Fibroblast of mammary gland (primary cell): ENCODE data around the gene DICER1.

Experiments used
- DNase-seq: peaks from one replicate; pipeline ENCODE4 v3.0.0-alpha.2; 2010; ENCODE audit warnings: low read depth
- H3K4me3 ChIP-seq: 2 replicates; pipeline ENCODE4 v1.5.1; 2011; ENCODE audit warnings: low read depth, mild to moderate bottlenecking, low read length, moderate library complexity; ENCODE audit not compliant: control insufficient read depth
- TF ChIP-seq, protein P1 (sequence below): conservative IDR thresholded peaks from 2 replicates; pipeline ENCODE4 v1.5.1; 2011; ENCODE audit warnings: low read depth, low read length, inconsistent platforms; ENCODE audit not compliant: control insufficient read depth, insufficient read depth

DICER1 gene

DNA sequence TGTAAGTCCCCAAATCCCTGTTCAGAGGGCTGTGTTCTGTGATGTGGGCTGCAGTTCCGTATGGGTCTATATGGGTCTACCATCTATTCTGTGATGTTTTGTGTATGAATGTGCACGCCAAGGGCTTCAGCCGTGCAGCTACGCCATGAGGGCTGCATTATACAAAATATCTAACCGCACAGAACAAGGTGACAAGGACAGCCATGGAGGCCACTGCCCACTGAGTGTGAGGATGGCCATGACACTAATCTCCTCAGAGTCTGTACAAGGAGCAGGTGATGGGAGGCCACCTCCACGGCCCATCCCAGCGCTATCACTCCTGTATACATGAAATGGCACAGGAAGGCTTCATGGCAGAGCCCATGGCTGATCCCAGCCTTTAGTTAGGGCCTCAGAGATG lies 102.0 kb downstream of the DICER1 start:
- no peak for DNase-seq
- TF ChIP-seq, protein P1, sequence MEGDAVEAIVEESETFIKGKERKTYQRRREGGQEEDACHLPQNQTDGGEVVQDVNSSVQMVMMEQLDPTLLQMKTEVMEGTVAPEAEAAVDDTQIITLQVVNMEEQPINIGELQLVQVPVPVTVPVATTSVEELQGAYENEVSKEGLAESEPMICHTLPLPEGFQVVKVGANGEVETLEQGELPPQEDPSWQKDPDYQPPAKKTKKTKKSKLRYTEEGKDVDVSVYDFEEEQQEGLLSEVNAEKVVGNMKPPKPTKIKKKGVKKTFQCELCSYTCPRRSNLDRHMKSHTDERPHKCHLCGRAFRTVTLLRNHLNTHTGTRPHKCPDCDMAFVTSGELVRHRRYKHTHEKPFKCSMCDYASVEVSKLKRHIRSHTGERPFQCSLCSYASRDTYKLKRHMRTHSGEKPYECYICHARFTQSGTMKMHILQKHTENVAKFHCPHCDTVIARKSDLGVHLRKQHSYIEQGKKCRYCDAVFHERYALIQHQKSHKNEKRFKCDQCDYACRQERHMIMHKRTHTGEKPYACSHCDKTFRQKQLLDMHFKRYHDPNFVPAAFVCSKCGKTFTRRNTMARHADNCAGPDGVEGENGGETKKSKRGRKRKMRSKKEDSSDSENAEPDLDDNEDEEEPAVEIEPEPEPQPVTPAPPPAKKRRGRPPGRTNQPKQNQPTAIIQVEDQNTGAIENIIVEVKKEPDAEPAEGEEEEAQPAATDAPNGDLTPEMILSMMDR = no peak
- no peak overlapping the region for H3K4me3 ChIP-seq

DNA sequence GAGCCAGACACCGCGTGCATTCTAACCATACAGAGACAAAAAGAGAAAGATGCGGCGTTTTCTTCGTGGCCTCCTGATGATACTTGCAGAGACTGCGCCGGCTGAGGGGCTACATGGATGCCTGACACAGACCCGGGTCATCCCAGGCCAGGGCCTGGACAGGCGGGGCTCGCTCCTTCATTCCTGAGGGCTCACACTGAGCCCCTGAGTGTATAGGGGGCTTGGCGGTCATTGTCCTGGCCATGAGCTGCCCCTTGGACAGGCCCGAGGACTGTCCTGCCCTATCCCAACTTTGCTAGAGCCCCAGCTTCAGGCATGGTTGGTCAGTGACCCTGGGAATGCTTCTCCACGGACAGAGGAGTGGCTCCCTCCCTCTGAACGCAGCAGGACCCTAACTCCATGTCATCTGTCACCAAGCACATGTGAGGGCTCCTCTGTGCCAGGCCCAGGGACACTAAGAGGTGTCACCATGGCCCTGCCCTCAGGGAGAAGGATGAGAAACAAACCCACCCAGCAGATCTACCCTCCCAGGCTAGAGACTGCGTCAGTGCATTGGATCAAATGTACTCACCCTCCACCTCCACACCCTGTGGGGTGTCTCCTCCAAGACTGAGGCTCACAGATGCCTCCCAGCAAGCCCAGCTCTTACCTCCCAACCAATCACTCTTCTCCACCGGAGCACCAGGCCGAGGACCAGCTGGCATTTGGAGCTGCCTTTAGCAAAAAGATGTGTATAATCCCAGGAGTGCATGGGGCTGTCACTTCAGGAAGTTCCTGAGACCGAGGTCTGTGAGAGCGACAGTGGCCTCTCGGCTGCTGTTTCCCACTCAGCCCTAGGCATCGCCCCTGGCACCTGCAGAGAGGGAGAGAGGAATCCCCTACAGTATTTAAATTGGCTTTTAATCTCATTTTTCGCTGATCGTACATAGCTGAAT lies 102.7 kb downstream of the DICER1 start:
- DNase-seq = no peak
- TF ChIP-seq, protein P1 = no peak
- no peak overlapping the region for H3K4me3 ChIP-seq

DNA sequence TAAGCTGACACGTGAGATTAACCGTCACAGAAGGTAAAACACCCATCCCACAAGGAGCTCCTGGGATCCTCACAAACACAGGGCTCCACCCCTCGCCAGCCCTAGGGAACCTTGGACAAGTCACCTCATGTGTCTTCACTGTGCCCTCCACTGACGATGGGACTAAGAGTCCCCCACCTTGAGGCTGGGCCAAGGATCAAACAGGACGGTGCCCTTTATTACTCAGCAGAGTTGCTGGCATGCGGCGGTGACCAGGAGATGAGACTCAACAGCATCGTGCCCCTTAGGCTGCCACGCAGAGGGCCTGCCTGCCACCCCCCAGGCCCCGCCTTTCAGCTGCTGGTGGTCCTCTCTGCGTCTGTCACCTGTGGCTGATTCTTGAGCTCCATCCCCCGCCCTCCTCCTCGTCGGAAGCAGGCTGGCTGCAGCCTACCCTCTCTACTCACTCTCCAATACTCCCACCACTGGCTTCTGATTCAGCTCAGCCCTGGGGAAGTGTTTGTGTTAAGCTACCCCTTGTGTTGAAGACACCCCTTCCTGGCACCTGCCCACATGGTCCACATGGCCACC lies 105.2 kb downstream of the DICER1 start:
- no peak overlapping the region for H3K4me3 ChIP-seq
- no peak for DNase-seq
- TF ChIP-seq, protein P1 = no peak

DNA sequence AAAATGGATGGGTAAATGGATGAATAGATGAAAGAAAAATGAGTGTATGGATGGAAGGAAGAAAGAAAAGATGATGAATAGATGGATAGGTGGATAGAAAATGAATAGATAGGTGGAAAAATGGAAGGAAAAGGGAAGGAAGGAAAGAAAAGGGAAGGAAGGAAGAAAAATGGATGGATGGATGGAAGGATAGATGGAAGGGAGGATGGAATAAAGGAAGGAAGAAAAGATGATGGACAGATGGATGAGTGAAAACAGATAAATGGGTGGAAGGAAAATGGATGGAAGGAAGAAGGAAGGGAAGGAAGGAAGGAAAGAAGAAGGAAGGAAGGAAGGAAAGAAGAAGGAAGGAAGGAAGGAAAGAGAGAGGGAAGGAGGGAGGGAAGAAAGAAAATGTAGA lies 107.4 kb downstream of the DICER1 start:
- no peak overlapping the region for H3K4me3 ChIP-seq
- no peak for DNase-seq
- TF ChIP-seq, protein P1 = no peak

DNA sequence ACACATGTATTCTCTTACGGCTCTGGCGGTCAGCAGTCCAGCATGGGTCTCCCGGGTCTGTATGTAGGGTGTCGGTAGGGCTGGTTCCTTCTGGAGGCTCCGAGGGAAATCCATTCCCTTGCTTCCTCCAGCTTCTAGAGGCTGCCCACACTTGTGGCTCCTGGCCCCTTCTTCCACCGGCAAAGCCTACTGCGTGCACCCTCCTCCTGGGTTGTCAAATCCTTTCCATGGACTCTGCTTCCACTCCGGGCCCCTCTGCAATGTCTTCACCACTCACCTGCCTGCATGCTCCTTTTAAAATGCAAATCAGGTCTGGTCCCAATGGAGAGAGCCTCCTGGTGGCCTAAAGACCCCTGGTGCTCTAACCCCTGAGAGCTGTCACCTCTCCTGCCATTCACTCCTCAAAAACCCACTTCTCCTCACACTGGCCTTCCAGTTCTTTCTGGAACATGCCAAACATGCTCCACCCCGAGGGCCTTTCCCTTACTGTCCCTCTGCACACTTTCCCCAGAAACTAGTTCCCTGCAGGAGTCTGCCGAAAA lies 108.5 kb downstream of the DICER1 start:
- TF ChIP-seq, protein P1 = no peak
- DNase-seq = no peak

DNA sequence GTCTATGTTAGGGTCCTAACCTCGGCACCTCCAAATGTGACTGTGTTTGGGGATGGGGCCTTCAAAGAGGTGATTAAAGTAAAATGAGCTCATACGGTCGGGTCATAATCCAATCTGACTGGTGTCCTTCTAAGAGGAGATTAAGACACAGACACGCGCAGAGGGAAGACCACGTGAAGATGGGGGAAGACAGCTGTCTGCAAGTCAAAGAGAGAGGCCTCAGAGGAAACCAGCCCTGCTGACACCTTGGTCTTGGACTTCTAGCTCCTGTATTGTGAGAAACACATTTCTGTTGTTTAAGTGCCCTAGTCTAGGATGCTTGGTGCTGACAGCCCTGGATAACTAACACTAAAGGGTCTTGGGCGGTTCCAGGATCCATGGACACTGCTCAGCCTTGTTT lies 109.6 kb downstream of the DICER1 start:
- TF ChIP-seq, protein P1 = no peak
- DNase-seq = no peak
- H3K4me3 ChIP-seq = no peak overlapping the region

More for the DNA sequence above, 108.5 kb downstream of the DICER1 start:
- H3K4me3 ChIP-seq = no peak overlapping the region
